NCI-H345 (cell line): ENCODE data around the gene HEXD.
"Not testable (repeated sequence)": the region's sequence is repeated elsewhere in the genome, so short reads cannot be mapped to it uniquely, and the experiment has no call there.

Experiments
- DNase-seq: peaks from one replicate; lab custom pipeline; 2025; lab: John Stamatoyannopoulos, UW

Gene HEXD

DNA sequence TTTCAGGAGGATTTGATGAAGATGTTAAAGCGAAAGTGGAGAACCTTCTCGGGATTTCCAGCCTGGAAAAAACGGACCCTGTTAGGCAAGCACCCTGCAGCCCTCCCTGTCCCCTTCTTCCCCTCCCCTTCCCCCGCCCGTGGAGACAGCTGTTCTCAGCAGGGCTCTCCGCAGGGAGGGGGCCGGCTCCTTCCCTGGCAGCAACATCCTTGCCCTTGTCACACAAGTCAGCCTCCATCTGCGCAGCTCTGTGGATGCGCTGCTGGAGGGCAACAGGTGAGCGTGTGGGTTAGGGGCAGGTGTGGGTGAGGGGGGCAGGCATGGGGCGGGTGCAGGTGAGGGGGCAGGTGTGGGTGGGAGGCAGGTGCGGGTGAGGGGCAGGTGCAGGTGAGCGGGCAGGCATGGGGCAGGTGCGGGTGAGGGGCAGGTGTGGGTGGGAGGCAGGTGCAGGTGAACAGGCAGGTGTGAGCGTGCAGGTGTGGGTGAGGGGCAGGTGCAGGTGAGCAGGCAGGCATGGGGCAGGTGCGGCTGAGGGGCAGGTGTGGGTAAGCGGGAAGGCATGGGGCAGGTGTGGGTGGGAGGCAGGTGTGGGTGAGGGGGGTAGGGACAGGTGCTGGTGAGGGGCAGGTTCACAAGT is 23.0 kb downstream of the HEXD start:
- peak; percentile 39 for DNase-seq

- DNase-seq: no peak
Observed at GRCh38 chr17:82441691-82442487, 23.7 kb downstream of the HEXD start.

- DNase-seq: no peak
Observed at GRCh38 chr17:82442643-82443464, 24.7 kb downstream of the HEXD start.

DNA sequence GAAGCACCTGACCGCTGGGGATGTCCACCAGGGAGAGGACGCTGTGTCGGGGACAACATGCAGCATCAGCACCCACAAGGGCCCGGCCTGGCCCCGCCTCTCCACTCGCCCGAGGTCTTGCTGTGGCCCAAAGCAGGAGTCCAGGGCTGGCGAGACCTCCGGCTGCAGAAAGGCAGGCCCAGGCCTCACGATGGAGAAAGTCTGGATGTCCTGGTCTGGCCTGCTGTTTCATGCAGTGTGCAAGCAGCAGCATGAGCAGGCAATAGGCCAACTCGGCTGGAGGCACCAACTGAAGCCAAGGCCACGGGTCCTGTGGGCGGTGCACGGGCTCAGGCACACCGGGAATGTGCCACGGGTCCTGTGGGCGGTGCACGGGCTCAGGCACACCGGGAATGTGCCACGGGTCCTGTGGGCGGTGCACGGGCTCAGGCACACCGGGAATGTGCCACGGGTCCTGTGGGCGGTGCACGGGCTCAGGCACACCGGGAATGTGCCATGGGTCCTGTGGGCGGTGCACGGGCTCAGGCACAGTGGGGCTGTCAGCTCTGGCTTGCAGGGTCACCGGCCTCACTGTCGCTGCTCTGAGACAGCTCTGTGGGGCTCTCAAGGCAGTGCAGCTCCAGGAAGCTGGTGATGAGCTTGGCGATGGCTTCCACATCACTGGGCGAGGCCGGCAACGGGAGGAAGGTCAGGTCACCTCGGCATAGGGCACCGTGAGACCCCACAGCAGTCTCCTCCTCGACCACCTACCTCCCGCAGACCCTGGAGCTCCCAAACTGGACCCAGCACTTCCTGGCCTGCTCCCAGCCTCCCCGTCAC is 25.5 kb downstream of the HEXD start:
- no peak for DNase-seq

DNA sequence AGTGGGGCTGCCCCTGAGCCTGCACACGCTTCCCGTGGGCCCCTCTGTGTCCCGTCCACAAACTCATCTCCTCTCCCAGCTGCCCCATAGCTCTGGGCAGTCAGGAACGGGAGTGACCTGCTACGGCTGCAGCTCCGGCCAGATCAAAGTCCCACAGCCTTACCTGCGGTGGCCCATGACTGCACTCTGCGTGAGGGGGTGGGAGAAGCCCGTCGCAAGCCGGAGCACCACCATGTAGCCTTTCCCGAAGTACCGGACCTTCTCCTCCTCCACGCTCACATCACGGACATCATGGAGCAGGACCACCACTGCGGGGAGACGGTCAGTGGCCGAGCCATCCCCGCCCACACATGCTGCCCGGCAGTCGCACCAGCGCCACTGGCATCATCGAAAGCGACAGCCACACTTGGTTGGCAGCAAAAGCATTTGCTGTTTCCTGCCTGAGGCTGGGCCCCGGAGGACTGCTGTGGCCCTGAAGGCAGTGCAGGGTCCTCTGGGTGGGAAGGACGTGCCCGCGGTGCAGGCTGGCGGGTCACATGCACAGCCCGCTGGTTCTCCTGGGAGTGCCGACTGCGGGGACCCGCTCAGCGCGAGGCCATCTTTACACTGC is 26.2 kb downstream of the HEXD start:
- DNase-seq: no peak

DNA sequence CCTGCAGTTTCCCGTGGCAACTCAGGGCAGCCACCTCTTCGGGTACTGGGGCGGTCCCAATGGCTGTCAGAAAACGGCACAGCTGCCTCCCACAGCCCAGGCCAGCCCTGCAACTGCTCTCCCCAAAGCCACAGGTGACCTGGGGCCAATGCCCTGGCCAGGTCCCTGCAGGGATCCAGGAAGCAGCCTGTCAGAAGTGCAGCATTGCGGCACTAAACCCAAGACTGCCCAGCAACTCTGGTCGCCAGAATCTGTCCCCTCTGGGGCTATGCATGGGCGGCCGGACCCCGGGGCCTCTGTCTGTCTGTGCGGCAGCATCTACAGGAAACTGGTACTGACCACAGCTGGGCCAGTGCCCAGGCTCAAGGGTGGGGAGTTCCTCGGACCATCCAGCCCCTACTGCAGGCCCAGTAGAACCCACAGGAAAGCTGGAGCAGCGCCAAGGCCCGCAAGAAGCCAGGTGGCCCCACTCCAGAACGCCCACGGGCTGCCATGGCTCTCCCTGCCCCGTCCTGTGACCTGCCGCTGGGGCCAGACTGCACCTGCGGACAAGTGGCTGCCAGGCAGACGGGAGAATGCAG is 26.9 kb downstream of the HEXD start:
- DNase-seq: no peak

GRCh38 chr17:82445542-82445941 is 27.4 kb downstream of the HEXD start:
- DNase-seq: no peak

DNA sequence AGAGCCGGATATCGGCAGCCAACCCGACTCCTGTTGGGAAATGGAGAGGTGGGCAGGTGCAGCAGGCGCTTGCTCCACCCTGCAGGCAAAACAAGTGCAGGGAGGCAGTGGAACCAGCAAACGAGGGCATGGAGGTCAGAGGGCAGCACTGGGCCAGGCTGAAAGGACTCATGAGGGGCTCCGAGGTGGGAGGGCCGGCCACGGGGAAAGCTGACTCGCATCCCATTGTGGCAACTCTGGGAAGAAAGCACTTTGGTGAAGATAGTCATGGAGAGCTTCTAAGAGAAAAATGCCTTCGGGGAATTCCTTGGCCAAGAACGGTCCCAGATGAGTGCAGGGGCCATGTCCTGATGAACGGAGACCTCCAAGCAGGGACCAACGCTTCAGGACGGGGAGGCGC is 28.0 kb downstream of the HEXD start:
- DNase-seq: no peak

GRCh38 chr17:82446649-82447048 is 28.5 kb downstream of the HEXD start:
- no peak for DNase-seq

DNA sequence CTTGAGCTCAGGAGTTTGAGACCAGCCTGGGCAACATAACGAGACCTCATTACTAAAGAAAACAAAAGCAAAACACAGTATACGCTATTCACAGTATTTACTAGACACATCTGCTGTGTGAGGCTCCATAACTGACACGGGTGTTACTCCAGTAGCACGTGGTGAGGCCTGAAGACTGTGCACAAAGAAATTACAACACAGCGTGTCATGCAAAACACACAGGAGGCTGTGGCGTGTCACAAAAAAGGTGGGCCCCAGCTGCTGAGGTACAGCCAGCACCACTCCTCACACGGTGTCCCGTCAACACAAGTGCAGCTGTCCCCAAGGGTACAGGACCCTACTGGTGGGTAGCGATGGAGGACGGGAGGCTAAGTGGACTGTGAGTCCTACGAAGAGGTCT is 29.7 kb downstream of the HEXD start:
- no peak for DNase-seq

GRCh38 chr17:82449131-82449882 is 31.2 kb downstream of the HEXD start:
- peak; percentile 16 for DNase-seq

GRCh38 chr17:82449883-82450356 is 31.8 kb downstream of the HEXD start:
- DNase-seq: no peak

DNA sequence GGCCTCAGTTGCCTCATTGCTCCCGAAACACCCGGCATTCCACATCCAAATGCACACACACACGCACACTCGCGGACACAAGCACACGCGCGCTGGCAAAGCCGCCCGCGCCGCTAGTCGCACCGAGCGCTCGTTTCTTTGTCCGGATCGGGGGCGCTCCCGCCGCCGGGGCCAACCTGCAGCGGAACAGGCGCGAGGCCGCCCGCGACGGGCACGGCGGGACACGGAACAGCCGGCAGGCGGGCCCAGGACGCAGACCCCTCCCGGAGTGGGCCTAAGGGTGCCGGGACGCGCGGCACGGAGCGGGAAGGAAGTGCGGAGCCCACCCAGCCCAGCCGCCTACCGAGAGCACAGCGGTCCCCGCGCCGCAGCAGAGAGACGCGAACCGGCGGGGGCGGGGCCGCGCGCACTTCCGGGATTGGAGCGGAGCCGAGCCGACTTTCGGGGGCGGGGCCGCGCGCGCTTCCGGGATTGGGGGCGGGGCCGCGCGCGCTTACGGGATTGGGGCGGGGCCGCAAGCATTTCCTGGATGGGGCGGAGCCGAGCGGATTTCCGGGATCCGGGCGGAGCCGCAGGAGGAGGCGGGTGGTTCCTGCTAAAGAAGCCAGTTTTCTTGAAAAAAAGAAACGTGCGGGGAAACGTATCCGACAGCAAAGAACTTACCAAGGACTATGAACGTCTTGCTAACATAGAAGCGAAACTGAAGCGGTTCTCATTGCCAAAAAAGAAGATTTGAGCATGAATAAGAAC is 32.4 kb downstream of the HEXD start, which contains the start of gene CYBC1:
CYBC1 (minus strand) TSS at position 396 of the 750 bp plus-strand sequence. CDS start 1,498 bp downstream, outside the sequence.
- DNase-seq: peak; percentile 98

GRCh38 chr17:82452162-82452561 is 34.0 kb downstream of the HEXD start:
- no peak for DNase-seq

- not testable (repeated sequence) for DNase-seq
Observed at GRCh38 chr17:82453151-82453550, 35.0 kb downstream of the HEXD start.

DNA sequence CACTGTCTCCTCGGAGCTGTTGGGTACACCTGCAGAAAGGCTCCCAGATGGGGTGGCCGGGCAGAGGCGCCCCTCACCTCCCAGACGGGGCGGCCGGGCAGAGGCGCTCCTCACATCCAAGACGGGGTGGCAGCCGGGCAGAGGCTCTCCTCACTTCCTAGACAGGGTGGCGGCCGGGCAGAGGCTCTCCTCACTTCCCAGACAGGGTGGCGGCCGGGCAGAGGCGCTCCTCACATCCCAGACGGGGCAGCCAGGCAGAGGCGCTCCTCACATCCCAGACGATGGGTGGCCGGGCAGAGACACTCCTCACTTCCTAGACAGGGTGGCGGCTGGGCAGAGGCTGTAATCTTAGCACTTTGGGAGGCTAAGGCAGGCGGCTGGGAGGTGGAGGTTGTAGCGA is 35.6 kb downstream of the HEXD start:
- DNase-seq: not testable (repeated sequence)

DNA sequence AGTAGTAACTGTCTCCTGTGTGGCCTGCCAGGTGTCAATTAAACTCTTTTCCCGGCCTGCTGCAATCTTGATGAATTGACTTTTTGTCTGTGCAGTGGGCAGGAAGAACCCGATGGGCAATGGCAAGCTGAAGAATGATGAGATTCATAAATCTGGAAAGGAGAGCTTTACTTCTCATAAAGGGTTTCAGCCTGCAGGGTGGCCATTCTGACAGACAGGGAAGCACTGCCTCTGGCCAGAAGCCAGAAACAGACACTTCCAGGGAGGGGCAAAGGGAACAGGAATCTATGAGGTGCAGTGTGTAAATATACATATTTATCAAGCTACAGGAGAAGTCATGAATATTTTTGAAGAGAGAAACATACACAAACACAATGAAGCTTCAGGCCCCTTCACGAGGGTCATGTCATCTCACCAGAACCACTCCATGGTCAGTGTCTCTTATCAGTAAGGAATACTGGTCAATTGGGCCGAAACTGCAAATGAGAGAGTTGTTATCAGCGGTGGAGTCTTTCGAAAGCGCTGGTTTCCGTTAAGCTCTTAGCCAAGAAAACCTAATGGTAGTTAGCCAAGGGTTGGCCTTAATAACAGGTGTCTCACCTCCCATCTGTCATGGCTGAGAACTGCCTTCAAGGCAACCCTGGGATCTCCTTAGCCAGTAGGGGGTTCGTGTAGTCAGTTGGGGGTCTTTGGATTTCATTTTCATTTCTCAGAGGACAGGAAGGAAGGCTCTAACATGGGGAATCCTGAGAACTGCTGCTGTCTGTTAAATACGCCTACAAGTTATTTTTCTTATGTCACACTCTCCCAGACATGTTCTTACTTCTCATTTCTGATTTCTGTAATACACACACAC is 39.2 kb downstream of the HEXD start:
- peak; percentile 24 for DNase-seq

DNA sequence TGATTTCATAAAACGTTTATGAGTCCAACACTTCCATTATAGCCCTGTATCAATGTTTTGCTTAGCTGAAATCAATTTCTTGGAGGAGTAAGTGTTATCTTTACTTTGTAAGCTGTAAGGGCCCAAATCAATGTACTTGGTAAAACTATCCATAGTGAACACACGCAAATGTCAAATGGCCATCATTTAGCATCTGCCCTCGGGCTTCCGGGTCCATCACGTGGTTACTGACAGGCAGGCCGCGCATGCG is 39.7 kb downstream of the HEXD start:
- DNase-seq: no peak
